ENCODE results near the gene TESPA1.

GRCh38 chr12:54997929-54998522, 13.5 kb upstream of the TESPA1 start:
- no peak for TF ChIP-seq CTCF (IDR thresholded peaks at IDR 0.05)
- TF ChIP-seq POLR2A (IDR thresholded peaks at IDR 0.05), result no peak
